ENCODE results near the gene MFSD2A. TPM values are rescaled to one million over a fixed set of nuclear protein-coding genes. Genes with fewer than 3 reads are reported as not detected.

MFSD2A gene
- total and polyA plus RNA-seq, 10 of the 15 experiments (the other 5 are each of a cell fraction or from before 2014, with no cell fraction given): 0.84 to 30.1 (median 15.2) TPM

GRCh38 chr1:39984951-39985350, 30.0 kb downstream of the MFSD2A start:
- peaks cover 10% of the 10 kb centered on the region; the same call in 1 of the 2 replicates for H3K4me1 ChIP-seq (ENCODE audit: control insufficient read depth, insufficient read depth, low read length)
- no peaks in the 10 kb centered on the region for H3K36me3 ChIP-seq (ENCODE audit: control insufficient read depth in 2 of 2, insufficient read depth in 2 of 2, low read length in 1 of 2)
- ChIA-PET RAD21 (ENCODE audit: unreplicated experiment) (no interaction called here), SMC1A (ENCODE audit: uncharacterized antibody, unreplicated experiment) (interaction anchor here (0.6 to 3.3 kb wide), 4 partner anchors 9 to 66 kb away, joined by 3 to 13 read pairs (median 4); no protein-coding TSS in a partner anchor), CTCF (interaction anchor here (0.8 to 3.3 kb wide), 4 partner anchors 11 to 65 kb away, joined by 3 to 10 read pairs (median 4); no protein-coding TSS in a partner anchor), POLR2A (interaction anchor here (1.0 to 1.7 kb wide), 2 partner anchors 19 to 24 kb away, joined by 3 read pairs; no protein-coding TSS in a partner anchor)
- FAIRE-seq: no peak
- intact Hi-C loops (cut with micrococcal nuclease; ENCODE audit: unreplicated experiment): no loop called here
- no peak for ATAC-seq
- TF ChIP-seq ASH2L (IDR thresholded peaks at IDR 0.05; ENCODE audit: borderline replicate concordance, low read depth) (no peak), EED (IDR thresholded peaks at IDR 0.05; ENCODE audit: low read depth) (no peak), STAT1 (conservative IDR thresholded peaks at IDR 0.05) (no peak), EP300 (IDR thresholded peaks at IDR 0.05; ENCODE audit: borderline replicate concordance in 1 of 2, control insufficient read depth in 1 of 2, low read depth in 2 of 2, low read length in 2 of 2) (no peak)
- TF ChIP-seq, protein P1, sequence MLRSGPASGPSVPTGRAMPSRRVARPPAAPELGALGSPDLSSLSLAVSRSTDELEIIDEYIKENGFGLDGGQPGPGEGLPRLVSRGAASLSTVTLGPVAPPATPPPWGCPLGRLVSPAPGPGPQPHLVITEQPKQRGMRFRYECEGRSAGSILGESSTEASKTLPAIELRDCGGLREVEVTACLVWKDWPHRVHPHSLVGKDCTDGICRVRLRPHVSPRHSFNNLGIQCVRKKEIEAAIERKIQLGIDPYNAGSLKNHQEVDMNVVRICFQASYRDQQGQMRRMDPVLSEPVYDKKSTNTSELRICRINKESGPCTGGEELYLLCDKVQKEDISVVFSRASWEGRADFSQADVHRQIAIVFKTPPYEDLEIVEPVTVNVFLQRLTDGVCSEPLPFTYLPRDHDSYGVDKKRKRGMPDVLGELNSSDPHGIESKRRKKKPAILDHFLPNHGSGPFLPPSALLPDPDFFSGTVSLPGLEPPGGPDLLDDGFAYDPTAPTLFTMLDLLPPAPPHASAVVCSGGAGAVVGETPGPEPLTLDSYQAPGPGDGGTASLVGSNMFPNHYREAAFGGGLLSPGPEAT (IDR thresholded peaks at IDR 0.05; ENCODE audit: low read depth): no peak
- TF ChIP-seq, protein P2, sequence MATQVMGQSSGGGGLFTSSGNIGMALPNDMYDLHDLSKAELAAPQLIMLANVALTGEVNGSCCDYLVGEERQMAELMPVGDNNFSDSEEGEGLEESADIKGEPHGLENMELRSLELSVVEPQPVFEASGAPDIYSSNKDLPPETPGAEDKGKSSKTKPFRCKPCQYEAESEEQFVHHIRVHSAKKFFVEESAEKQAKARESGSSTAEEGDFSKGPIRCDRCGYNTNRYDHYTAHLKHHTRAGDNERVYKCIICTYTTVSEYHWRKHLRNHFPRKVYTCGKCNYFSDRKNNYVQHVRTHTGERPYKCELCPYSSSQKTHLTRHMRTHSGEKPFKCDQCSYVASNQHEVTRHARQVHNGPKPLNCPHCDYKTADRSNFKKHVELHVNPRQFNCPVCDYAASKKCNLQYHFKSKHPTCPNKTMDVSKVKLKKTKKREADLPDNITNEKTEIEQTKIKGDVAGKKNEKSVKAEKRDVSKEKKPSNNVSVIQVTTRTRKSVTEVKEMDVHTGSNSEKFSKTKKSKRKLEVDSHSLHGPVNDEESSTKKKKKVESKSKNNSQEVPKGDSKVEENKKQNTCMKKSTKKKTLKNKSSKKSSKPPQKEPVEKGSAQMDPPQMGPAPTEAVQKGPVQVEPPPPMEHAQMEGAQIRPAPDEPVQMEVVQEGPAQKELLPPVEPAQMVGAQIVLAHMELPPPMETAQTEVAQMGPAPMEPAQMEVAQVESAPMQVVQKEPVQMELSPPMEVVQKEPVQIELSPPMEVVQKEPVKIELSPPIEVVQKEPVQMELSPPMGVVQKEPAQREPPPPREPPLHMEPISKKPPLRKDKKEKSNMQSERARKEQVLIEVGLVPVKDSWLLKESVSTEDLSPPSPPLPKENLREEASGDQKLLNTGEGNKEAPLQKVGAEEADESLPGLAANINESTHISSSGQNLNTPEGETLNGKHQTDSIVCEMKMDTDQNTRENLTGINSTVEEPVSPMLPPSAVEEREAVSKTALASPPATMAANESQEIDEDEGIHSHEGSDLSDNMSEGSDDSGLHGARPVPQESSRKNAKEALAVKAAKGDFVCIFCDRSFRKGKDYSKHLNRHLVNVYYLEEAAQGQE (IDR thresholded peaks at IDR 0.05; ENCODE audit: low read depth, low read length): no peak
- TF ChIP-seq, protein P3, sequence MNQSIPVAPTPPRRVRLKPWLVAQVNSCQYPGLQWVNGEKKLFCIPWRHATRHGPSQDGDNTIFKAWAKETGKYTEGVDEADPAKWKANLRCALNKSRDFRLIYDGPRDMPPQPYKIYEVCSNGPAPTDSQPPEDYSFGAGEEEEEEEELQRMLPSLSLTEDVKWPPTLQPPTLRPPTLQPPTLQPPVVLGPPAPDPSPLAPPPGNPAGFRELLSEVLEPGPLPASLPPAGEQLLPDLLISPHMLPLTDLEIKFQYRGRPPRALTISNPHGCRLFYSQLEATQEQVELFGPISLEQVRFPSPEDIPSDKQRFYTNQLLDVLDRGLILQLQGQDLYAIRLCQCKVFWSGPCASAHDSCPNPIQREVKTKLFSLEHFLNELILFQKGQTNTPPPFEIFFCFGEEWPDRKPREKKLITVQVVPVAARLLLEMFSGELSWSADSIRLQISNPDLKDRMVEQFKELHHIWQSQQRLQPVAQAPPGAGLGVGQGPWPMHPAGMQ (IDR thresholded peaks at IDR 0.05; ENCODE audit: borderline replicate concordance): no peak
- H3K27me3 ChIP-seq (replicated peaks in 1 of 2; ENCODE audit: control insufficient read depth in 2 of 2, insufficient read depth in 2 of 2, low read length in 1 of 2): no peaks in the 10 kb centered on the region
- no TSS peak for BruUV-seq (replicated peaks)
- in situ Hi-C loops (cut with MboI): no loop called here
- no peak for DNase-seq (ENCODE audit: low read depth, low spot score)
- H3K27ac ChIP-seq (ENCODE audit: control insufficient read depth, insufficient read depth): no peak overlapping the region
- no peak overlapping the region for H3K9ac ChIP-seq (ENCODE audit: control insufficient read depth, insufficient read depth, low read length)
- 75% methylated on average over 7 of the region's 7 CpGs for WGBS (ENCODE audit: insufficient coverage, insufficient replicate concordance, low lambda C conversion rate, missing lambda C conversion rate)
- H4K20me1 ChIP-seq (ENCODE audit: control insufficient read depth, insufficient read depth): no peaks in the 10 kb centered on the region
- H2AFZ ChIP-seq (ENCODE audit: control insufficient read depth, low read depth, low read length): no peak overlapping the region
- no peaks in the 10 kb centered on the region for H3K9me3 ChIP-seq (replicated peaks; ENCODE audit: control insufficient read depth, insufficient read depth, low read length)
- H3K4me2 ChIP-seq (ENCODE audit: control insufficient read depth, insufficient read depth): no peak overlapping the region
- H3K4me3 ChIP-seq: no peak overlapping the region
- no peaks in the 10 kb centered on the region for H3K79me2 ChIP-seq (ENCODE audit: control insufficient read depth, insufficient read depth, low read length)

All from GM12878 (cell line).